HCT116 (cell line): ENCODE results near the gene MMD2. TPM values are rescaled to one million over a fixed set of nuclear protein-coding genes. Genes with fewer than 3 reads are reported as not detected.

ENCODE experiments used
- total RNA-seq: library from RNA; stranded (reverse); gene quantifications from one replicate; pipeline ENCODE4 v1.2.1, GENCODE V29; 2021; ENCODE audit not compliant: unreplicated experiment

Gene MMD2
- total RNA-seq, 1 experiment from 2014 or later: not detected

Other genes with a start within 250 kb of the MMD2 start
- 23.2 TPM for gene AP5Z1, start 183.6 kb downstream of the MMD2 start, total RNA-seq
- gene PAPOLB, start 97.2 kb downstream of the MMD2 start, total RNA-seq: 0.20 TPM
- gene RADIL, start 75.5 kb downstream of the MMD2 start, total RNA-seq: 5.3 TPM
- gene RBAK, start 86.7 kb upstream of the MMD2 start, total RNA-seq: 16.2 TPM
- gene WIPI2, start 231.0 kb upstream of the MMD2 start, total RNA-seq: 64.4 TPM